ENCODE data around the gene MTUS2. TPM values are rescaled to one million over a fixed set of nuclear protein-coding genes. Genes with fewer than 3 reads are reported as not detected.

MTUS2 gene
- total RNA-seq, 6 experiments from 2014 or later, result 0.07 to 0.15 (median 0.14) TPM; not detected in 1

DNA sequence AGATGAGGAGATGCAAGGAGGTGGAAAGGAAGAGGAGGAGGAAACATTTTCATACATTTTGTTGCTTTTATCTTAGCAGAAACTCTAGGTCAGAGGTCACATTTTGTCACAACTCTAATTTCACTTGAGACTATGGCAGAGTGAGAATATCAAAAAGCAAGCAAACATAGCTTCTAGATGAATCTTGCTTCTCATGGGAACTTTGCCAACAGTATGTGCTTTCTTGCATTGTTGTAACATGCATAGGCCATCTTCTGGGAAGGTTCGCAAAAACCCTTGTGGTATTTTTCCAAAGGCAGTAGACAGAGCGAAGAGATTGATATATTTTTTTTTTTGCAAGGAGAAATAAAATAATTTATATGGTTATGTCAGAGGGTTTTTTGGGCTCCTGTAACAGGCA is 291.3 kb downstream of the MTUS2 start:
- H3K4me1 Mint-ChIP-seq (ENCODE audit: low read depth), result no peaks in the 10 kb centered on the region
- DNase-seq, result no peak
- TF ChIP-seq, protein P1, sequence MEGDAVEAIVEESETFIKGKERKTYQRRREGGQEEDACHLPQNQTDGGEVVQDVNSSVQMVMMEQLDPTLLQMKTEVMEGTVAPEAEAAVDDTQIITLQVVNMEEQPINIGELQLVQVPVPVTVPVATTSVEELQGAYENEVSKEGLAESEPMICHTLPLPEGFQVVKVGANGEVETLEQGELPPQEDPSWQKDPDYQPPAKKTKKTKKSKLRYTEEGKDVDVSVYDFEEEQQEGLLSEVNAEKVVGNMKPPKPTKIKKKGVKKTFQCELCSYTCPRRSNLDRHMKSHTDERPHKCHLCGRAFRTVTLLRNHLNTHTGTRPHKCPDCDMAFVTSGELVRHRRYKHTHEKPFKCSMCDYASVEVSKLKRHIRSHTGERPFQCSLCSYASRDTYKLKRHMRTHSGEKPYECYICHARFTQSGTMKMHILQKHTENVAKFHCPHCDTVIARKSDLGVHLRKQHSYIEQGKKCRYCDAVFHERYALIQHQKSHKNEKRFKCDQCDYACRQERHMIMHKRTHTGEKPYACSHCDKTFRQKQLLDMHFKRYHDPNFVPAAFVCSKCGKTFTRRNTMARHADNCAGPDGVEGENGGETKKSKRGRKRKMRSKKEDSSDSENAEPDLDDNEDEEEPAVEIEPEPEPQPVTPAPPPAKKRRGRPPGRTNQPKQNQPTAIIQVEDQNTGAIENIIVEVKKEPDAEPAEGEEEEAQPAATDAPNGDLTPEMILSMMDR (IDR thresholded peaks at IDR 0.05), result no peak

DNA sequence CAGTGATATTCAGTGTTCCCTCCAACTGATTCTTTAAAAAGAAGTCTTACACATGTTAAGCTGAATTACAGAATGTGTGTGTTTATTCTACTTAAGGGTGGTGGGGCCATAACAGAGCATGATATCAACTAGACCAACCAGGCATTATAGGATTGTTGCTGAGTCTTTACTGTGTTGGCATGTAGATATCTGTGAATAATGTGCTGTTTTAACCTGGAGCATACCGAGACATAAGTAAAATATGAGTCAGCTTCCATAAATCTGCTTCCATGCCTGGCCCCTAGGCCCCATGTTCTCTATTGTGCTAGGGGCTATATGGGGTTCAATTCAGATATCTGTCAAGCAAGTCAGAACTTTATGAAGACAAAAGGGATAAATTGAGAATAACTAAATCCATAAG is 295.7 kb downstream of the MTUS2 start:
- Mint-ChIP-seq H3K27me3 (ENCODE audit: insufficient read depth) (no peaks in the 10 kb centered on the region; the same call in none of the 2 replicates), H3K27ac (no peak overlapping the region), H3K36me3 (ENCODE audit: low read depth) (no peaks in the 10 kb centered on the region), H3K4me3 (no peak overlapping the region), H3K4me1 (ENCODE audit: low read depth) (no peaks in the 10 kb centered on the region), H3K9me3 (no peaks in the 10 kb centered on the region)
- TF ChIP-seq, protein P1 (IDR thresholded peaks at IDR 0.05), result no peak
- no peak for DNase-seq

More for the DNA sequence above, 291.3 kb downstream of the MTUS2 start:
- H3K27ac Mint-ChIP-seq, result no peak overlapping the region
- H3K9me3 Mint-ChIP-seq, result no peaks in the 10 kb centered on the region
- no peaks in the 10 kb centered on the region; the same call in 1 of the 2 replicates for H3K27me3 Mint-ChIP-seq (ENCODE audit: insufficient read depth)
- no peaks in the 10 kb centered on the region for H3K36me3 Mint-ChIP-seq (ENCODE audit: low read depth)
- H3K4me3 Mint-ChIP-seq, result no peak overlapping the region

DNA sequence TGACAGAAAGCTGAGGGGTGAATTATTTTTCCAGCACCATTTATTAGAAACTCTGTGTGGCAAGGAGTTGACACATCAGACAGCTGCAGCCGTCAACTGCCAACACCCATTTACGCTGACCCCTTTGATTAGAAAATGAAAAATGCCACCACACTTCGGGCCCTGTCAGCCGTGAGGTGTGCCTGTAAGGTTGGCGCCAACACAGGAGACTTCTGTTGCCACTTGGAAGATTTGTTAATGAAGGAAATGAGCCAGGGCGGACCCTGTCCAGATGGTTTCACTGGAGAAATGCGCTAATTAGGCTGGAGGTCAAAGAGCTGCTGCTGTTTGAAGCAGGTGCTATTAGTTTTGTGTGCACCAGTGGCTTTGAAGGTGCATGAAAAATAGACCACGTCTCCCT is 297.5 kb downstream of the MTUS2 start:
- TF ChIP-seq, protein P1 (IDR thresholded peaks at IDR 0.05), result no peak
- Mint-ChIP-seq H3K36me3 (ENCODE audit: low read depth) (no peaks in the 10 kb centered on the region), H3K4me1 (ENCODE audit: low read depth) (no peaks in the 10 kb centered on the region), H3K9me3 (no peaks in the 10 kb centered on the region), H3K27me3 (ENCODE audit: insufficient read depth) (peaks cover 2% of the 10 kb centered on the region; the same call in 1 of the 2 replicates), H3K27ac (no peak overlapping the region), H3K4me3 (no peak overlapping the region)
- no peak for DNase-seq

DNA sequence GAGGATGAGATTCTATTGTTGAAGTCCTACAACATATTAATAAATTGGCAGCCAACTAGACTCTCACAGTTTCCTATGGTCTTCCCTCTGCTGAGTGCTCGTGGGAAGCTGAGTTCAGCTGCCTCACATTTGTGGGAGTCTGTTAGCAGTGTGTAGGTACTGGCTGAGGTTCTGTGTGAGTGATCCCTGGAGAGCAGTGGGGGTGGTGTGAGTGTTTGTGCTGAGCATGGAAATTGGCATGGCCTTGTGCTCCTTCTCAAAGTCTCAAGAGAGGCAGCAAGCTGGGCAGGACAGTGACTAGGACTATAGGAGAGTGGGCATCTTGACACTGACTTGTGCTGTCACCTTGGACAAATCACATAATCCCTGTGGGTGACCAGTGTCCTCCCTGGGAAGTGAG is 298.3 kb downstream of the MTUS2 start:
- peaks cover 2% of the 10 kb centered on the region; the same call in 1 of the 2 replicates for H3K27me3 Mint-ChIP-seq (ENCODE audit: insufficient read depth)
- DNase-seq, result no peak

DNA sequence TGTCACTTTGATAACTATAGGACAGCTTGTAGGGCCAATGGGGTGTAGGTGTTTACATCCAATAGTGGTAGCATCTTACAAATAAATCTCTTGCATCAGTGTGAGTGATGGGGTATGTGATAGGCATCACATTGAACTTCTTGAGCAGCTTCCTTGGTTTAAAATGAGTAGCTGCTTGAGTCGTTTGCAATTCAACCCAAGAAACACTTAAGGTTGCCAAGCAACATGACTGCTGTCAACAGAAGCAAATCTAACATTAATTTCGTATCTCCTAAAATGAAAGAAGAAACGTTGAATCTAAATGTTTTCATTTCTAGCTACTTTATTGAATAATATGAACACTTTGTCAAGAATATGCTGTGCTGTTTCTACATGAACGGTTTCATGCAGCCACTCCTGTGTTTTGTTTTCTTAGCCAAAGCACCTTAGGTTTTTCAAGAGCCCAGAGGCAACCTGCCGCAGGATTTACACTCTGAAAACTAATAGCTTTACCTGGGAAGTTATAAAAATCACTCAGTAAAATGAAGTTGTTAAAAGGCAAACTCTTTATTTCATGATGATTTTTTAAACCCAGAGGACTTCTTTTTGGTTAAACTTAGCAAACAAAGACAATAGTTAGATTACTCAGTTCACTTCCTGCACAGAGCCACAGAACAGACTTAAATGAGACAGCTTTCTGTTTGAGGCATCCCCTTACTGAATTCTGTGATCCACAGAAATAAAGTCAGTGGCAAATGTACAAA is 305.2 kb downstream of the MTUS2 start:
- H3K27me3 Mint-ChIP-seq (ENCODE audit: insufficient read depth), result peaks cover 7% of the 10 kb centered on the region
- no peak for DNase-seq
- no peak overlapping the region for H3K4me3 Mint-ChIP-seq
- TF ChIP-seq, protein P1 (IDR thresholded peaks at IDR 0.05), result no peak
- no peak overlapping the region for H3K27ac Mint-ChIP-seq
- no peaks in the 10 kb centered on the region for H3K4me1 Mint-ChIP-seq (ENCODE audit: low read depth)
- no peaks in the 10 kb centered on the region for H3K36me3 Mint-ChIP-seq (ENCODE audit: low read depth)
- H3K9me3 Mint-ChIP-seq, result no peaks in the 10 kb centered on the region

More for the DNA sequence above, 298.3 kb downstream of the MTUS2 start:
- H3K4me1 Mint-ChIP-seq (ENCODE audit: low read depth), result no peaks in the 10 kb centered on the region
- TF ChIP-seq, protein P1 (IDR thresholded peaks at IDR 0.05), result no peak
- H3K27ac Mint-ChIP-seq, result no peak overlapping the region
- H3K36me3 Mint-ChIP-seq (ENCODE audit: low read depth), result no peaks in the 10 kb centered on the region
- no peak overlapping the region for H3K4me3 Mint-ChIP-seq
- H3K9me3 Mint-ChIP-seq, result no peaks in the 10 kb centered on the region

Data from HFFc6 (cell line).